GM10266 (cell line): ENCODE results near the gene EBI3.
"Not testable (repeated sequence)": the region's sequence is repeated elsewhere in the genome, so short reads cannot be mapped to it uniquely, and the experiment has no call there.

Source experiments
- DNase-seq: peaks from one replicate; pipeline ENCODE4 v3.0.0; 2012; ENCODE audit errors: extremely low spot score
- CTCF ChIP-seq: IDR thresholded peaks from 2 replicates; pipeline ENCODE4 v1.5.1; 2012; ENCODE audit warnings: mild to moderate bottlenecking, low read depth; ENCODE audit not compliant: control insufficient read depth, insufficient read depth; ENCODE audit errors: missing control alignments

The EBI3 gene

GRCh38 chr19:4266253-4267000 lies 37.1 kb downstream of the EBI3 start:
- no peak for TF ChIP-seq CTCF

DNA sequence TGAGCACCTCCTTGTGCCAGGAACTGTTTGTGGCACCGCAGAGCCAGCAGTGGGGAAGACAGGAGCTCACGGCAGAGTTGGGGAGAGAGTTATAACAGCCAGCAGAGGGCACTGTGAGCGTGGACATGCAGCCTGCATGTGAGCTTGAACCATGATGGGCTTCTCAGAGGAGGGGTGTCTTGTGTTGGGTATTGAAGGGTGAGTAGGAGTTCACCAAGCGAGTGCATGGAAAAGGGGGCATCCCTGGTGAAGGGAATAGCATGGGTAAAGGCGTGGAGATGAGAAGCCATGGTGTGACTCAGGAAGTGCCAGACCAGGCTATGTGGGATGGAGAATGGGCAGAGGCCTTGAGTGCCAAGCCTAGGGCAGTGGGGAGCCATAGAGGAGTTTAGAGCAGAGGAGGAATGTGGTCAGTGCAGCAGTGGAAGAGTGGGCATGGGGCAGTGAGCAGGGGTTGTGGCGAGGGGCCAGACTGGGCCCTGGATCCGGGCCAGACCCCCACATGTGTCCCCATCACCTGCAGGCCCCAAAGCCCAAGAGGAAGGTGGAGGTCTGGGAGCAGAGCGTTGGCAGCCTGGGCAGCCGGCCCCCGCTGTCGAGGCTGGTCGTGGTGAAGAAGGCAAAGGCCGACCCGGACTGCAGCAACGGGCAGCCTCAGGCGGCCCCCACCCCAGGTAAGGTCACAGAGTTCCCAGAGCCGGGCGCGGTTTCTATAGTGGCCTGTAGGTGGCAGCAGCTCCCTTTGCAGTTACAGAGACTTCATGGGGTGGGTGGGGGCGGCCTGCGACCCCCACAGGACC lies 38.0 kb downstream of the EBI3 start:
- TF ChIP-seq CTCF = peak; percentile 73
- peak; percentile 76 for DNase-seq

More at GRCh38 chr19:4266253-4267000, 37.1 kb downstream of the EBI3 start:
- DNase-seq = no peak

GRCh38 chr19:4267901-4268815 lies 38.8 kb downstream of the EBI3 start:
- no peak for DNase-seq
- no peak for TF ChIP-seq CTCF

- DNase-seq = no peak
- peak; percentile 13 for TF ChIP-seq CTCF
These were observed 39.6 kb downstream of the EBI3 start for GRCh38 chr19:4268816-4269430.

DNA sequence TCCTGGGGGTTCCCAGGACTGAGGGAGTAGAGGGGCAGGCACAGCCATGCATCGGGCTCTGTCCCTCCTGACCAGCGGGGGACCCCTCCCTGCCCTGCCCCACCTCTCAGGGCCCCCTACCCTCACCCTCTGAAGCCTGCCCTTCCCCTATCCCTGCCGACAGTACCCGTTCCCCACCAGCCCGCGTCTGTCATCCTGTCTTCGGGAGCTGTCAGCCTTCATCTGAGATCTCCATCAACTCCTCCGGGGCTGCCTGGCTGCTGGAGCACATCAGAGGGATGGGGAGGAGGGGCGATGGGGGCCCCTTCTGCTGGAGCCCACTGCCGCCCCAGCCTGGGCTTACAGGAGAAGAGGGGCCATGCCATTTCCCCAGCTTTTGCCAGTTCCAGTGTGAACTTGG lies 43.6 kb downstream of the EBI3 start:
- no peak for TF ChIP-seq CTCF
- DNase-seq = no peak

- DNase-seq = not testable (repeated sequence)
These were observed 45.0 kb downstream of the EBI3 start for GRCh38 chr19:4274321-4274686.

- no peak for DNase-seq
- no peak for TF ChIP-seq CTCF
These were observed 47.9 kb downstream of the EBI3 start for GRCh38 chr19:4277191-4277696.
